ENCODE data around the gene MINK1. TPM values are rescaled to one million over a fixed set of nuclear protein-coding genes. Genes with fewer than 3 reads are reported as not detected.

The MINK1 gene
- total and polyA plus RNA-seq, 2 donors from 2014 or later = 21.2 to 118 TPM

DNA sequence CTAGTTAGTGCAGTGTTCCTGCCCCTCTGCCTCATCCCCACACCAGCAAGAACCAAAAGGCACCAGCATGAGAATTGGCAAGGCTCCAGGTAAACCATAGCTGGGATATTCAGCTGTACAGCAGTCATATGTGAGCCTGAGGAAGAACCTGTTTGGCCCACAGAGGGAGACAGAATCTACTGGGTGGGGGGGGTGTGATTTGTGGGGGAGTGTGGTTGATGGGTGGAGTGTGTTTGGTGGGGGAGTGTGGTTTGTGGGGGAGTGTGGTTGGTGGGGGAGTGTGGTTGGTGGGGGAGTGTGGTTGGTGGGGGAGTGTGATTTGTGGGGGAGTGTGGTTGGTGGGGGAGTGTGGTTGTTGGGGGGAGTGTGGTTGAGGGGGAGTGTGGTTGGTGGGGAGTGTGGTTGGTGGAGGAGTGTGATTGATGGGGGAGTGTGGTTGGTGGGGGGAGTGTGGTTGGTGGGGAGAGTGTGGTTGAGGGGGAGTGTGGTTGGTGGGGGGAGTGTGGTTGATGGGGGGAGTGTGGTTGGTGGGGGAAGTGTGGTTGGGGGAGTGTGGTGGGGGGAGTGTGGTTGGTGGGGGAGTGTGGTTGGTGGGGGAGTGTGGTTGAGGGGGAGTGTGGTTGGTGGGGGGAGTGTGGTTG, 19.5 kb downstream of the MINK1 start:
- Histone ChIP-seq H3K27ac (ENCODE audit: low read depth in 2 of 2, low read length in 2 of 2) (no peak overlapping the region), H3K27me3 (ENCODE audit: control insufficient read depth, insufficient read depth, low read length) (no peaks in the 10 kb centered on the region), H3K9me3 (ENCODE audit: control insufficient read depth in 2 of 3, insufficient read depth in 1 of 3, low read length in 3 of 3) (no peaks in the 10 kb centered on the region), H3K9ac (ENCODE audit: low read length in 3 of 3) (no peak overlapping the region), H3K4me3 (ENCODE audit: low read length in 3 of 3) (no peak overlapping the region), H3K36me3 (ENCODE audit: control insufficient read depth in 2 of 3, insufficient read depth in 3 of 3, low read length in 3 of 3) (no peaks in the 10 kb centered on the region), H3K4me1 (ENCODE audit: control insufficient read depth in 2 of 3, insufficient read depth in 2 of 3, low read depth in 1 of 3, low read length in 3 of 3) (peaks cover 0 to 17% (median 9%) of the 10 kb centered on the region in 3 donors)
- intact Hi-C loops (cut with DNase I) = no loop called here
- DNase-seq (peak in 1 of 5 donors; percentile 35), FAIRE-seq (no peak)
- TF ChIP-seq, protein P1, sequence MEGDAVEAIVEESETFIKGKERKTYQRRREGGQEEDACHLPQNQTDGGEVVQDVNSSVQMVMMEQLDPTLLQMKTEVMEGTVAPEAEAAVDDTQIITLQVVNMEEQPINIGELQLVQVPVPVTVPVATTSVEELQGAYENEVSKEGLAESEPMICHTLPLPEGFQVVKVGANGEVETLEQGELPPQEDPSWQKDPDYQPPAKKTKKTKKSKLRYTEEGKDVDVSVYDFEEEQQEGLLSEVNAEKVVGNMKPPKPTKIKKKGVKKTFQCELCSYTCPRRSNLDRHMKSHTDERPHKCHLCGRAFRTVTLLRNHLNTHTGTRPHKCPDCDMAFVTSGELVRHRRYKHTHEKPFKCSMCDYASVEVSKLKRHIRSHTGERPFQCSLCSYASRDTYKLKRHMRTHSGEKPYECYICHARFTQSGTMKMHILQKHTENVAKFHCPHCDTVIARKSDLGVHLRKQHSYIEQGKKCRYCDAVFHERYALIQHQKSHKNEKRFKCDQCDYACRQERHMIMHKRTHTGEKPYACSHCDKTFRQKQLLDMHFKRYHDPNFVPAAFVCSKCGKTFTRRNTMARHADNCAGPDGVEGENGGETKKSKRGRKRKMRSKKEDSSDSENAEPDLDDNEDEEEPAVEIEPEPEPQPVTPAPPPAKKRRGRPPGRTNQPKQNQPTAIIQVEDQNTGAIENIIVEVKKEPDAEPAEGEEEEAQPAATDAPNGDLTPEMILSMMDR (IDR thresholded peaks at IDR 0.05; ENCODE audit: borderline replicate concordance, extremely low read depth, insufficient read depth) = no peak

DNA sequence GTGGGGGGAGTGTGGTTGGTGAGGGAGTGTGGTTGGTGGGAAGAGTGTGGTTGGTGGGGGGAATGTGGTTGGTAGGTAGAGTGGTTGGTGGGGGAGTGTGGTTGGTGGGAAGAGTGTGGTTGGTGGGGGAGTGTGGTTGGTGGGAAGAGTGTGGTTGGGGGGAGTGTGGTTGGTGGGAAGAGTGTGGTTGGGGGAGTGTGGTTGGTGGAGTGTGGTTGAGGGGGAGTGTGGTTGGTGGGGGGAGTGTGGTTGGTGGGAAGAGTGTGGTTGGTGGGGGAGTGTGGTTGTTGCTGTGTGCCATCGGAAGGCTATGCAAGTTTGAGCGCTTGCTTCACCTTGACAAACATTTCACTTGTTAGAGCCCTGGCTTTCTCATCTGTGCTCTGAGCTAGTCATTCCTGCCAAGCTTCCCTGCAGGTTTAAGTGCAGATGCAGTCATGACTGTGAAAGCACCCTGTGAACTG, 20.1 kb downstream of the MINK1 start:
- H3K27me3 ChIP-seq (ENCODE audit: control insufficient read depth, insufficient read depth, low read length) = no peaks in the 10 kb centered on the region
- intact Hi-C loops (cut with DNase I) = no loop called here
- H3K36me3 ChIP-seq (ENCODE audit: control insufficient read depth in 2 of 3, insufficient read depth in 3 of 3, low read length in 3 of 3) = no peaks in the 10 kb centered on the region
- no peak overlapping the region for H3K9ac ChIP-seq (ENCODE audit: low read length in 3 of 3)
- no peaks in the 10 kb centered on the region for H3K9me3 ChIP-seq (ENCODE audit: control insufficient read depth in 2 of 3, insufficient read depth in 1 of 3, low read length in 3 of 3)
- TF ChIP-seq, protein P1 (IDR thresholded peaks at IDR 0.05; ENCODE audit: borderline replicate concordance, extremely low read depth, insufficient read depth) = no peak
- DNase-seq (no peak), FAIRE-seq (no peak)
- peaks cover 0 to 20% (median 9%) of the 10 kb centered on the region in 3 donors for H3K4me1 ChIP-seq (ENCODE audit: control insufficient read depth in 2 of 3, insufficient read depth in 2 of 3, low read depth in 1 of 3, low read length in 3 of 3)
- no peak overlapping the region for H3K27ac ChIP-seq (ENCODE audit: low read depth in 2 of 2, low read length in 2 of 2)
- H3K4me3 ChIP-seq (ENCODE audit: low read length in 3 of 3) = no peak overlapping the region

DNA sequence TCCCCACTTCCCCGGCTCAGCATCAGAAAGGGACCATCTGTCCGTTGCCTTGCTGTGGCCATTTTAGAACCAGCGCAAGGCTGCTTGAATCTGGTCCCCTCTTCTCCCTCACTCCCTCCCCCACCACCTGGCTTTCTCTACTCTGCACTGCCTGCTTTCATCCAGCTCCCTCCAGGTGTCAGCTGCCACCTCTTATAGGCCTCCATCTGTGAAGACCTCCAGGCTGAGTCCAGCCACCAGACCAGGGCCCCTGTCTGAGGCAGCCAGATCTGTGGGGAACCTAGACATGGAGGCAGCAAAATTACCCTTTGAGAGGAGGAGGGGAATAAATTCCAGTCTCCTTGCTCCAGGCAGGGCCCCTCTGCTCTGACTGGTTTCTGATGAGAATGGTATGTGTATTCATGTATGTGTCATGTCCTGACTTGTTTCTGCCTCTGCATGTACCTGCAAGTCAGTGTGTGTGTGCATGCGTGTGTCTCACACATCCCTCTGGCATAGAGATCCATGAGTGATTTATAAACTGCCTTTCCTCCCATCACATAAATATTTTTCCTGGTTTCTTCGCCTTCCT, 21.1 kb downstream of the MINK1 start:
- peaks cover 0 to 21% (median 12%) of the 10 kb centered on the region in 3 donors for H3K4me1 ChIP-seq (ENCODE audit: control insufficient read depth in 2 of 3, insufficient read depth in 2 of 3, low read depth in 1 of 3, low read length in 3 of 3)

More for the DNA sequence above, 21.1 kb downstream of the MINK1 start:
- Histone ChIP-seq H3K27ac (ENCODE audit: low read depth in 2 of 2, low read length in 2 of 2) (no peak overlapping the region), H3K27me3 (ENCODE audit: control insufficient read depth, insufficient read depth, low read length) (no peaks in the 10 kb centered on the region), H3K36me3 (ENCODE audit: control insufficient read depth in 2 of 3, insufficient read depth in 3 of 3, low read length in 3 of 3) (no peaks in the 10 kb centered on the region), H3K4me3 (ENCODE audit: low read length in 3 of 3) (no peak overlapping the region), H3K9ac (ENCODE audit: low read length in 3 of 3) (no peak overlapping the region), H3K9me3 (ENCODE audit: control insufficient read depth in 2 of 3, insufficient read depth in 1 of 3, low read length in 3 of 3) (no peaks in the 10 kb centered on the region)
- DNase-seq (peak in 3 of 5 donors; percentile 29 to 50 (median 34)), FAIRE-seq (no peak)
- TF ChIP-seq, protein P1 (IDR thresholded peaks at IDR 0.05; ENCODE audit: borderline replicate concordance, extremely low read depth, insufficient read depth) = no peak
- intact Hi-C loops (cut with DNase I) = no loop called here
